Cardiac muscle cell (in vitro differentiated cells and primary cell): Measurements from ENCODE around the gene GJA9. TPM values are rescaled to one million over a fixed set of nuclear protein-coding genes. Genes with fewer than 3 reads are reported as not detected.

Source experiments
- DNase-seq, 2 donors: peaks; one replicate each; pipeline versions ENCODE4 v3.0.0 to v3.0.0-alpha.2; 2010 to 2017; ENCODE audit warnings: low read depth in 1 of 2, low spot score in 1 of 2
- H3K27ac ChIP-seq: fragments of 200-600 bp; sonication (generic); 2 replicates; pipeline ENCODE4 v1.5.1; 2016
- H3K27me3 ChIP-seq: fragments of 200-600 bp; sonication (generic); 2 replicates; pipeline ENCODE4 v1.6.0; 2016; ENCODE audit warnings: control low read depth
- H3K36me3 ChIP-seq: fragments of 200-600 bp; sonication (generic); 2 replicates; pipeline ENCODE4 v1.5.1; 2016; ENCODE audit warnings: control low read depth
- H3K4me1 ChIP-seq: fragments of 200-600 bp; sonication (generic); 2 replicates; pipeline ENCODE4 v1.8.1; 2017; ENCODE audit warnings: low read depth, mild to moderate bottlenecking, mixed run types
- H3K4me3 ChIP-seq: fragments of 200-600 bp; sonication (generic); 2 replicates; pipeline ENCODE4 v1.5.1; 2016; ENCODE audit warnings: mild to moderate bottlenecking
- H3K9me3 ChIP-seq: fragments of 200-600 bp; sonication (generic); 2 replicates; pipeline ENCODE4 v1.5.1; 2017; ENCODE audit warnings: low read depth, mild to moderate bottlenecking, control low read depth
- polyA plus RNA-seq: library from polyadenylated mRNA; unstranded; fragments of >200 nt; fragmentation: Nextera tagmentation; extraction: Ambion mirVana; gene quantifications from 2 replicates; pipeline ENCODE4 v1.2.1, GENCODE V29; 2016
- total RNA-seq: library from RNA; depleted of rRNA; stranded (reverse); fragments of >200 nt; gene quantifications from 2 replicates; pipeline ENCODE4 v1.2.3, GENCODE V29; 2016
- TF ChIP-seq, protein P1 (sequence below): IDR thresholded peaks from 2 replicates; pipeline ENCODE4 v1.5.1; 2012; ENCODE audit warnings: low read depth, mild to moderate bottlenecking, low read length

GJA9 gene
- total and polyA plus RNA-seq, 2 experiments from 2014 or later = not detected

- H3K9me3 ChIP-seq = no peaks in the 10 kb centered on the region
- H3K36me3 ChIP-seq = no peaks in the 10 kb centered on the region
- H3K4me1 ChIP-seq = no peaks in the 10 kb centered on the region
- no peak overlapping the region for H3K4me3 ChIP-seq
- no peak overlapping the region for H3K27ac ChIP-seq
- no peaks in the 10 kb centered on the region for H3K27me3 ChIP-seq
- TF ChIP-seq, protein P1, sequence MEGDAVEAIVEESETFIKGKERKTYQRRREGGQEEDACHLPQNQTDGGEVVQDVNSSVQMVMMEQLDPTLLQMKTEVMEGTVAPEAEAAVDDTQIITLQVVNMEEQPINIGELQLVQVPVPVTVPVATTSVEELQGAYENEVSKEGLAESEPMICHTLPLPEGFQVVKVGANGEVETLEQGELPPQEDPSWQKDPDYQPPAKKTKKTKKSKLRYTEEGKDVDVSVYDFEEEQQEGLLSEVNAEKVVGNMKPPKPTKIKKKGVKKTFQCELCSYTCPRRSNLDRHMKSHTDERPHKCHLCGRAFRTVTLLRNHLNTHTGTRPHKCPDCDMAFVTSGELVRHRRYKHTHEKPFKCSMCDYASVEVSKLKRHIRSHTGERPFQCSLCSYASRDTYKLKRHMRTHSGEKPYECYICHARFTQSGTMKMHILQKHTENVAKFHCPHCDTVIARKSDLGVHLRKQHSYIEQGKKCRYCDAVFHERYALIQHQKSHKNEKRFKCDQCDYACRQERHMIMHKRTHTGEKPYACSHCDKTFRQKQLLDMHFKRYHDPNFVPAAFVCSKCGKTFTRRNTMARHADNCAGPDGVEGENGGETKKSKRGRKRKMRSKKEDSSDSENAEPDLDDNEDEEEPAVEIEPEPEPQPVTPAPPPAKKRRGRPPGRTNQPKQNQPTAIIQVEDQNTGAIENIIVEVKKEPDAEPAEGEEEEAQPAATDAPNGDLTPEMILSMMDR = no peak
- DNase-seq = no peak
These were observed 27.4 kb upstream of the GJA9 start for GRCh38 chr1:38908821-38909220.

GRCh38 chr1:38905985-38906384 lies 24.6 kb upstream of the GJA9 start:
- no peaks in the 10 kb centered on the region for H3K9me3 ChIP-seq
- H3K4me3 ChIP-seq = no peak overlapping the region
- H3K36me3 ChIP-seq = no peaks in the 10 kb centered on the region
- H3K4me1 ChIP-seq = no peaks in the 10 kb centered on the region
- TF ChIP-seq, protein P1 = no peak
- no peak overlapping the region for H3K27ac ChIP-seq
- H3K27me3 ChIP-seq = no peaks in the 10 kb centered on the region
- no peak for DNase-seq

GRCh38 chr1:38899560-38899959 lies 18.2 kb upstream of the GJA9 start:
- Histone ChIP-seq H3K4me1 (no peaks in the 10 kb centered on the region), H3K9me3 (no peaks in the 10 kb centered on the region), H3K4me3 (no peak overlapping the region), H3K27ac (no peak overlapping the region), H3K27me3 (no peaks in the 10 kb centered on the region), H3K36me3 (no peaks in the 10 kb centered on the region)
- DNase-seq = no peak
- TF ChIP-seq, protein P1 = no peak

- TF ChIP-seq, protein P1 = no peak
- no peak for DNase-seq
- no peaks in the 10 kb centered on the region for H3K27me3 ChIP-seq
These were observed 17.4 kb upstream of the GJA9 start for GRCh38 chr1:38898653-38899230.

DNA sequence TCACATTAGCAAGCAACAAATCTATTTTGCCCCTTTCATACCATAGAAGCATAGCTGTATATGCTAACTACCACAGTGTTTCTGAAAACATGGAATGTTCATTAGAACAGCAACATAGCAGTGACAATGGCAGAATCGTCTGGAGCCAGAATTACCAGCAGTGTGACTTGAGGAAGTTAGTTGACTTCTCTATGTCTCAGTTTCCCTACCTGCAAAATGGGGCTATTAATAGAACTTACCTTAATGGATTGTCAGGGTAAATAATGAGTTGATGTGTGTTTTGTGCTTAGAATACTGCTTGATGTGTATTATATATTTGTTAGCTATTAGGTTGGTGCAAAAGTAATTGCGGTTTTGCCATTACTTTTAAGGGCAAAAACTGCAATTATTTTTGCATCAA lies 14.8 kb upstream of the GJA9 start:
- Histone ChIP-seq H3K27me3 (no peaks in the 10 kb centered on the region), H3K4me3 (no peak overlapping the region), H3K9me3 (no peaks in the 10 kb centered on the region), H3K36me3 (no peaks in the 10 kb centered on the region), H3K4me1 (no peaks in the 10 kb centered on the region), H3K27ac (no peak overlapping the region)
- no peak for DNase-seq
- TF ChIP-seq, protein P1 = no peak

More at GRCh38 chr1:38898653-38899230, 17.4 kb upstream of the GJA9 start:
- no peak overlapping the region for H3K4me3 ChIP-seq
- H3K36me3 ChIP-seq = no peaks in the 10 kb centered on the region
- no peak overlapping the region for H3K27ac ChIP-seq
- H3K9me3 ChIP-seq = no peaks in the 10 kb centered on the region
- H3K4me1 ChIP-seq = no peaks in the 10 kb centered on the region

- H3K36me3 ChIP-seq = no peaks in the 10 kb centered on the region
- H3K9me3 ChIP-seq = no peaks in the 10 kb centered on the region
- no peak for DNase-seq
These were observed 11.6 kb upstream of the GJA9 start for GRCh38 chr1:38892976-38893375.

More at GRCh38 chr1:38892976-38893375, 11.6 kb upstream of the GJA9 start:
- Histone ChIP-seq H3K4me1 (no peaks in the 10 kb centered on the region), H3K4me3 (no peak overlapping the region), H3K27me3 (no peaks in the 10 kb centered on the region), H3K27ac (no peak overlapping the region)
- TF ChIP-seq, protein P1 = no peak
